H1 (cell line): Measurements from ENCODE around the gene RIMS3. TPM values are rescaled to one million over a fixed set of nuclear protein-coding genes. Genes with fewer than 3 reads are reported as not detected.
A peak's percentile ranks its signal among the peaks of the same experiment; 100 is the strongest.

ENCODE experiments used
- CTCF ChIA-PET: fragments of 300-600 bp; sonication (Branson Sonifier 250); formaldehyde crosslinking; loops from one replicate; lab custom pipeline; 2021; ENCODE audit not compliant: partially characterized antibody; lab: Charles Lee
- POLR2A ChIA-PET: fragments of 300-600 bp; sonication (Branson Sonifier 250); formaldehyde crosslinking; loops from one replicate; lab custom pipeline; 2021; ENCODE audit warnings: inconsistent platforms; ENCODE audit not compliant: partially characterized antibody; lab: Charles Lee
- DNase-seq, 2 experiments: peaks; one replicate each; pipeline versions ENCODE4 v3.0.0 to v3.0.0-alpha.2; 2010 to 2022; ENCODE audit warnings: low spot score in 2 of 2, low read depth in 1 of 2, mixed read lengths in 1 of 2
- FAIRE-seq: peaks from 2 replicates; lab custom pipeline; 2011; peaks lifted over from hg19 to GRCh38; lab: Jason Lieb, UNC
- H2AFZ ChIP-seq: 2 replicates; pipeline ENCODE4 v1.8.1; 2012; ENCODE audit warnings: low read length, inconsistent platforms
- H2AK5ac ChIP-seq: 2 replicates; pipeline ENCODE4 v1.6.1; 2013; ENCODE audit warnings: low read depth, low read length
- H2BK120ac ChIP-seq: replicated peaks from 2 replicates; pipeline ENCODE3; 2013; ENCODE audit warnings: low read depth, low read length, inconsistent platforms
- H2BK12ac ChIP-seq: 2 replicates; pipeline ENCODE4 v1.6.1; 2013; ENCODE audit warnings: low read depth, low read length
- H2BK15ac ChIP-seq: 2 replicates; pipeline ENCODE4 v1.6.1; 2013; ENCODE audit warnings: low read length
- H2BK20ac ChIP-seq: 2 replicates; pipeline ENCODE4 v1.6.1; 2013; ENCODE audit warnings: low read length
- H2BK5ac ChIP-seq: 2 replicates; pipeline ENCODE4 v1.6.1; 2013; ENCODE audit warnings: low read depth, low read length
- H3K14ac ChIP-seq: 2 replicates; pipeline ENCODE4 v1.6.1; 2013; ENCODE audit warnings: inconsistent platforms; ENCODE audit not compliant: insufficient read length
- H3K18ac ChIP-seq: 2 replicates; pipeline ENCODE4 v1.6.1; 2013; ENCODE audit warnings: low read length; ENCODE audit errors: extremely low read depth
- H3K23ac ChIP-seq: 2 replicates; pipeline ENCODE4 v1.6.1; 2013; ENCODE audit warnings: inconsistent platforms; ENCODE audit not compliant: insufficient read length
- H3K23me2 ChIP-seq: 2 replicates; pipeline ENCODE4 v1.6.1; 2013; ENCODE audit warnings: low read depth, low read length
- H3K27ac ChIP-seq: 2 replicates; pipeline ENCODE4 v1.6.1; 2011; ENCODE audit warnings: low read depth, low read length, inconsistent platforms
- H3K27me3 ChIP-seq, 4 experiments: replicated peaks in 1 of 4; 1 replicate in 1 of 4; 2 replicates in 3 of 4; pipeline versions ENCODE4 v1.6.1 to v1.8.1; 2011 to 2013; ENCODE audit warnings: low read length in 3 of 4, mild to moderate bottlenecking in 3 of 4, inconsistent platforms in 2 of 4, mixed read lengths in 2 of 4, moderate library complexity in 1 of 4; ENCODE audit not compliant: control insufficient read depth in 3 of 4, insufficient read depth in 3 of 4; ENCODE audit errors: extremely low read depth in 1 of 4
- H3K36me3 ChIP-seq, 4 experiments: 2 replicates each; pipeline versions ENCODE4 v1.6.1 to v1.8.1; 2011 to 2013; ENCODE audit warnings: mild to moderate bottlenecking in 4 of 4, low read length in 3 of 4, moderate library complexity in 2 of 4, control low read depth in 1 of 4, inconsistent platforms in 1 of 4; ENCODE audit not compliant: insufficient read depth in 4 of 4, control insufficient read depth in 2 of 4
- H3K4ac ChIP-seq: replicated peaks from 2 replicates; pipeline ENCODE3; 2013; ENCODE audit warnings: low read length, low read depth, mixed read lengths, inconsistent platforms; ENCODE audit not compliant: insufficient read length
- H3K4me1 ChIP-seq, 4 experiments: replicated peaks in 1 of 4; 1 replicate in 1 of 4; 2 replicates in 3 of 4; pipeline versions ENCODE4 v1.6.1 to v1.8.1; 2011 to 2013; ENCODE audit warnings: low read length in 3 of 4, inconsistent platforms in 2 of 4, mixed read lengths in 1 of 4; ENCODE audit not compliant: insufficient read depth in 4 of 4, control insufficient read depth in 3 of 4
- H3K4me2 ChIP-seq, 2 experiments: 2 replicates each; pipeline versions ENCODE4 v1.6.1 to v1.8.1; 2011 to 2013; ENCODE audit warnings: low read depth in 2 of 2, low read length in 2 of 2, control low read depth in 1 of 2, inconsistent platforms in 1 of 2, mild to moderate bottlenecking in 1 of 2; ENCODE audit not compliant: insufficient read depth in 1 of 2
- H3K4me3 ChIP-seq, 4 experiments: fragments of 200-600, 300-600 bp in 1 of 4; sonication (generic), shearing (Covaris generic), sonication (Bioruptor Twin) in 1 of 4; 2 replicates each; pipeline versions ENCODE4 v1.5.1 to v1.8.1; 2011 to 2016; ENCODE audit warnings: low read length in 4 of 4, low read depth in 3 of 4, control low read depth in 2 of 4, inconsistent platforms in 2 of 4, mild to moderate bottlenecking in 2 of 4, mixed read lengths in 1 of 4, moderate library complexity in 1 of 4; ENCODE audit not compliant: insufficient read depth in 2 of 4; ENCODE audit errors: extremely low read depth in 1 of 4
- H3K56ac ChIP-seq: replicated peaks from 2 replicates; pipeline ENCODE3; 2013; ENCODE audit warnings: low read depth, mild to moderate bottlenecking, mixed read lengths, low read length, inconsistent platforms; ENCODE audit not compliant: insufficient read length
- H3K79me1 ChIP-seq: 2 replicates; pipeline ENCODE4 v1.6.1; 2013; ENCODE audit warnings: low read depth, low read length, control low read depth
- H3K79me2 ChIP-seq, 2 experiments: 2 replicates each; pipeline versions ENCODE4 v1.6.1 to v1.8.1; 2012 to 2013; ENCODE audit warnings: low read length in 2 of 2, mild to moderate bottlenecking in 2 of 2, inconsistent platforms in 1 of 2; ENCODE audit not compliant: insufficient read depth in 2 of 2, control insufficient read depth in 1 of 2
- H3K9ac ChIP-seq, 4 experiments: replicated peaks in 1 of 4; 1 replicate in 1 of 4; 2 replicates in 3 of 4; pipeline versions ENCODE4 v1.6.1 to v1.8.1; 2011 to 2013; ENCODE audit warnings: low read depth in 3 of 4, low read length in 3 of 4, control low read depth in 2 of 4, mild to moderate bottlenecking in 2 of 4, moderate library complexity in 2 of 4, inconsistent platforms in 1 of 4; ENCODE audit errors: extremely low read depth in 1 of 4
- H3K9me3 ChIP-seq, 2 experiments: 2 replicates each; pipeline versions ENCODE4 v1.6.1 to v1.8.1; 2012 to 2013; ENCODE audit warnings: mild to moderate bottlenecking in 2 of 2, moderate library complexity in 2 of 2, control low read depth in 1 of 2, inconsistent platforms in 1 of 2, low read depth in 1 of 2, low read length in 1 of 2, mixed read lengths in 1 of 2; ENCODE audit not compliant: insufficient read depth in 2 of 2
- H4K20me1 ChIP-seq, 2 experiments: replicated peaks in 1 of 2; 2 replicates each; pipeline versions ENCODE3 to v1.8.1; 2011 to 2013; ENCODE audit warnings: inconsistent platforms in 2 of 2, low read length in 2 of 2, mild to moderate bottlenecking in 1 of 2; ENCODE audit not compliant: insufficient read depth in 2 of 2, control insufficient read depth in 1 of 2
- H4K5ac ChIP-seq: 2 replicates; pipeline ENCODE4 v1.6.1; 2013; ENCODE audit warnings: low read length, low read depth, mixed read lengths, inconsistent platforms; ENCODE audit not compliant: insufficient read length
- H4K8ac ChIP-seq: 2 replicates; pipeline ENCODE4 v1.8.0; 2013; ENCODE audit warnings: mild to moderate bottlenecking, moderate library complexity, low read length, inconsistent platforms; ENCODE audit not compliant: insufficient read depth; ENCODE audit errors: extremely low read depth
- H4K91ac ChIP-seq: replicated peaks from 2 replicates; pipeline ENCODE3; 2013; ENCODE audit warnings: low read length, mixed read lengths, inconsistent platforms; ENCODE audit not compliant: insufficient read length
- EGR1 ChIP-seq: IDR thresholded peaks from 2 replicates; pipeline ENCODE4 v1.6.1; 2011; ENCODE audit warnings: low read depth, low read length, borderline replicate concordance
- FOSL1 ChIP-seq: IDR thresholded peaks from 2 replicates; pipeline ENCODE4 v1.6.1; 2011; ENCODE audit warnings: mild to moderate bottlenecking, low read depth, low read length, moderate library complexity; ENCODE audit not compliant: insufficient read depth
- JUND ChIP-seq: IDR thresholded peaks from 2 replicates; pipeline ENCODE4 v1.6.1; 2011; ENCODE audit warnings: mild to moderate bottlenecking, improper control_type of control experiment, low read length
- KDM4A ChIP-seq: IDR thresholded peaks from one replicate; pipeline ENCODE4 v1.7.1; 2012; ENCODE audit warnings: low read depth, mild to moderate bottlenecking, moderate library complexity, low read length, inconsistent platforms; ENCODE audit not compliant: severe bottlenecking
- NRF1 ChIP-seq: IDR thresholded peaks from 2 replicates; pipeline ENCODE4 v1.6.1; 2011; ENCODE audit warnings: mild to moderate bottlenecking, low read depth, low read length, improper control_type of control experiment
- RFX5 ChIP-seq: IDR thresholded peaks from 2 replicates; pipeline ENCODE4 v1.6.1; 2011; ENCODE audit warnings: low read depth, low read length, improper control_type of control experiment, borderline replicate concordance
- SIN3A ChIP-seq, 2 experiments: IDR thresholded peaks in 1 of 2; conservative IDR thresholded peaks in 1 of 2; 2 replicates each; pipeline ENCODE4 v1.6.1; 2011 to 2012; ENCODE audit warnings: low read length in 2 of 2, improper control_type of control experiment in 1 of 2, low read depth in 1 of 2, mild to moderate bottlenecking in 1 of 2
- SP1 ChIP-seq: IDR thresholded peaks from 2 replicates; pipeline ENCODE4 v1.6.1; 2011; ENCODE audit warnings: low read depth, low read length
- TAF1 ChIP-seq: IDR thresholded peaks from 2 replicates; pipeline ENCODE4 v1.6.1; 2011; ENCODE audit warnings: mild to moderate bottlenecking, low read depth, low read length
- TBP ChIP-seq: IDR thresholded peaks from 2 replicates; pipeline ENCODE4 v1.6.1; 2011; ENCODE audit warnings: low read depth, low read length, improper control_type of control experiment
- TCF12 ChIP-seq: IDR thresholded peaks from 2 replicates; pipeline ENCODE4 v1.6.1; 2011; ENCODE audit warnings: low read depth, mild to moderate bottlenecking, low read length
- TEAD4 ChIP-seq: IDR thresholded peaks from 2 replicates; pipeline ENCODE4 v1.6.1; 2012; ENCODE audit warnings: low read depth, low read length, inconsistent platforms, mixed read lengths
- WGBS, 2 experiments: shearing (Covaris generic) in 1 of 2; methylation state at CpG; one replicate each; pipeline versions ENCODE4 v1.1.6 to v1.1.7; 2013 to 2015; ENCODE audit warnings: low lambda C conversion rate in 2 of 2, mixed read lengths in 2 of 2, inconsistent platforms in 1 of 2, low coverage in 1 of 2, missing lambda C conversion rate in 1 of 2; ENCODE audit not compliant: insufficient replicate concordance in 2 of 2, insufficient coverage in 1 of 2, insufficient read length in 1 of 2; ENCODE audit errors: extremely low coverage in 1 of 2, missing lambda C conversion rate in 1 of 2; 5-methylcytosine and 5-hydroxymethylcytosine counted together
- polyA plus RNA-seq, 7 experiments: library from polyadenylated mRNA; depleted of rRNA in 3 of 7; stranded (reverse) in 5 of 7; unstranded in 2 of 7; fragments of >200 nt in 5 of 7; fragments of 200-250 nt in 2 of 7; gene quantifications; 1 replicate in 5 of 7; 2 replicates in 1 of 7; 4 replicates in 1 of 7; pipeline versions ENCODE4 v1.2.1 to v1.2.3, GENCODE V29; 2011 to 2013; ENCODE audit warnings: missing spikeins in 2 of 7, mixed read lengths in 2 of 7
- total RNA-seq: library from RNA; stranded (reverse); fragmentation: NEBNext Ultra II Directional; extraction: Animal tissue kit (Norgen Biotek cat#: 25700); gene quantifications from 2 replicates; pipeline ENCODE4 v1.2.1, GENCODE V29; 2021

RIMS3 gene
- total and polyA plus RNA-seq, 2 of the 8 experiments (the other 6 are each of a cell fraction or from before 2014, with no cell fraction given), result 13.3 to 20.6 TPM

- Histone ChIP-seq H3K23ac (no peak overlapping the region), H3K4me3 (no peak overlapping the region), H3K4me1 (peaks cover 0 to 5% (median 2%) of the 10 kb centered on the region in 4 experiments; a peak in 5 of 7 replicates), H3K9ac (no peak overlapping the region), H3K79me2 (no peaks in the 10 kb centered on the region), H2BK20ac (no peak overlapping the region), H4K91ac (peak overlapping the region; percentile 55), H3K27ac (no peak overlapping the region), H3K27me3 (no peaks in the 10 kb centered on the region), H3K56ac (no peak overlapping the region), H2BK15ac (no peak overlapping the region), H4K20me1 (peaks cover 0 to 7% of the 10 kb centered on the region in 2 experiments), H2AFZ (no peak overlapping the region), H3K4me2 (no peak overlapping the region), H3K23me2 (no peaks in the 10 kb centered on the region), H2BK120ac (no peak overlapping the region)
- POLR2A ChIA-PET, result interaction anchor here (1.0 to 1.4 kb wide), 3 partner anchors 10 to 46 kb away, joined by 3 read pairs; partner anchors contain the start of gene NFYC
- no peak for FAIRE-seq
- TF ChIP-seq JUND (no peak), SP1 (no peak), KDM4A (no peak), NRF1 (no peak), SIN3A (conservative IDR thresholded peaks at IDR 0.05 in 1 of 2, IDR thresholded peaks at IDR 0.05 in 1 of 2; ENCODE audit: low read depth in 1 of 2, low read length in 2 of 2) (no peak), TCF12 (no peak), RFX5 (no peak), TBP (no peak), FOSL1 (no peak), TEAD4 (no peak), TAF1 (no peak), EGR1 (no peak)
- TF ChIP-seq, all 59 proteins: peak for 0
- Histone ChIP-seq H4K5ac (no peak overlapping the region), H2BK5ac (no peak overlapping the region), H2AK5ac (no peak overlapping the region), H3K79me1 (peaks cover 6% of the 10 kb centered on the region; the same call in 1 of the 2 replicates), H3K9me3 (no peaks in the 10 kb centered on the region), H3K18ac (no peak overlapping the region), H3K36me3 (peaks cover 0 to 7% (median 0%) of the 10 kb centered on the region in 4 experiments; a peak in 1 of 8 replicates), H3K14ac (no peak overlapping the region), H3K4ac (no peak overlapping the region), H2BK12ac (no peak overlapping the region), H4K8ac (no peak overlapping the region)
- WGBS, 2 experiments, result 86% methylated on average over 5 of the region's 5 CpGs; no CpG with 5 or more reads in 1 of the 2 experiments
- CTCF ChIA-PET, result interaction anchor here (1.0 to 37.5 kb wide), 5 partner anchors 15 to 204 kb away, joined by 3 to 684 read pairs (median 8); partner anchors contain the start of gene RIMS3
- DNase-seq, result no peak
These were observed 20.3 kb downstream of the RIMS3 start for GRCh38 chr1:40645118-40645680.
